ENCODE results near the gene ESPN. TPM values are rescaled to one million over a fixed set of nuclear protein-coding genes. Genes with fewer than 3 reads are reported as not detected.
A peak's percentile ranks its signal among the peaks of the same experiment; 100 is the strongest.

The ESPN gene
- total and polyA plus RNA-seq, 4 donors, result 0.66 to 7.4 (median 3.3) TPM

GRCh38 chr1:6476483-6476882 lies 51.9 kb downstream of the ESPN start:
- H3K27me3 ChIP-seq (ENCODE audit: control insufficient read depth, insufficient read depth, low read length), result no peaks in the 10 kb centered on the region
- H3K4me3 ChIP-seq (ENCODE audit: low read depth, low read length), result no peak overlapping the region
- H3K27ac ChIP-seq (ENCODE audit: low read depth, low read length), result no peak overlapping the region
- DNase-seq (ENCODE audit: low read depth in 4 of 6, low spot score in 6 of 6), result no peak
- no peaks in the 10 kb centered on the region for H3K9me3 ChIP-seq (ENCODE audit: control insufficient read depth, insufficient read depth, low read length)
- peaks cover 7% of the 10 kb centered on the region for H3K4me1 ChIP-seq (ENCODE audit: control insufficient read depth, insufficient read depth, low read length)
- peaks cover 55% of the 10 kb centered on the region for H3K36me3 ChIP-seq (ENCODE audit: control insufficient read depth, insufficient read depth, low read length)
- WGBS (ENCODE audit: insufficient coverage), result 81% methylated on average over 5 of the region's 5 CpGs

GRCh38 chr1:6477039-6477820 lies 52.7 kb downstream of the ESPN start:
- Histone ChIP-seq H3K4me3 (ENCODE audit: low read depth, low read length) (no peak overlapping the region), H3K9me3 (ENCODE audit: control insufficient read depth, insufficient read depth, low read length) (no peaks in the 10 kb centered on the region), H3K36me3 (ENCODE audit: control insufficient read depth, insufficient read depth, low read length) (peaks cover 47% of the 10 kb centered on the region), H3K27me3 (ENCODE audit: control insufficient read depth, insufficient read depth, low read length) (no peaks in the 10 kb centered on the region), H3K4me1 (ENCODE audit: control insufficient read depth, insufficient read depth, low read length) (peaks cover 7% of the 10 kb centered on the region), H3K27ac (ENCODE audit: low read depth, low read length) (no peak overlapping the region)
- DNase-seq (ENCODE audit: low read depth in 4 of 6, low spot score in 6 of 6), result no peak
- WGBS (ENCODE audit: insufficient coverage), result 72% methylated on average over 24 of the region's 24 CpGs

DNA sequence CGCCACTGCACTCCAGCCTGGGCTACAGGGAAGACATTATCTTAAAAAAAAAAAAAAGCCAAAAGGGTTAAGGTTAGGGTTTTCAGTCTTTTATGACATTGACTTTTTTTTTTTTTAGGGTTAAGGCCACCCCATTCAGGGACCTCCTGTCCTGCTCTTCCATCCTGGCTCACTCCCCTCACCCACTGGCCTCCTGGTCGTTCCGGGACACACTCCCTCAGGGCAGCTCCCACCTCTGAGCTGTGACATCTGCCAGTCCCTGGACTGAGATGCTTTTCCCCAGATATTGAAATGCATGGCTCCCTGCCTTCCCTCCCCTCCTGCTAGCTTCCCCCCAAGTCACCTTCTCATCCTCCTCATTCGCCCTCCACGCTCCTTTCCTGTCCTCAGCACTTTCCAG lies 57.2 kb downstream of the ESPN start:
- no peak overlapping the region for H3K27ac ChIP-seq (ENCODE audit: low read depth, low read length)
- DNase-seq (ENCODE audit: low read depth in 4 of 6, low spot score in 6 of 6), result no peak
- H3K36me3 ChIP-seq (ENCODE audit: control insufficient read depth, insufficient read depth, low read length), result peaks cover 10% of the 10 kb centered on the region
- 83% methylated on average over 4 of the region's 5 CpGs for WGBS (ENCODE audit: insufficient coverage)
- H3K9me3 ChIP-seq (ENCODE audit: control insufficient read depth, insufficient read depth, low read length), result no peaks in the 10 kb centered on the region
- H3K27me3 ChIP-seq (ENCODE audit: control insufficient read depth, insufficient read depth, low read length), result peaks cover 14% of the 10 kb centered on the region
- H3K4me3 ChIP-seq (ENCODE audit: low read depth, low read length), result no peak overlapping the region
- peaks cover 28% of the 10 kb centered on the region for H3K4me1 ChIP-seq (ENCODE audit: control insufficient read depth, insufficient read depth, low read length)

DNA sequence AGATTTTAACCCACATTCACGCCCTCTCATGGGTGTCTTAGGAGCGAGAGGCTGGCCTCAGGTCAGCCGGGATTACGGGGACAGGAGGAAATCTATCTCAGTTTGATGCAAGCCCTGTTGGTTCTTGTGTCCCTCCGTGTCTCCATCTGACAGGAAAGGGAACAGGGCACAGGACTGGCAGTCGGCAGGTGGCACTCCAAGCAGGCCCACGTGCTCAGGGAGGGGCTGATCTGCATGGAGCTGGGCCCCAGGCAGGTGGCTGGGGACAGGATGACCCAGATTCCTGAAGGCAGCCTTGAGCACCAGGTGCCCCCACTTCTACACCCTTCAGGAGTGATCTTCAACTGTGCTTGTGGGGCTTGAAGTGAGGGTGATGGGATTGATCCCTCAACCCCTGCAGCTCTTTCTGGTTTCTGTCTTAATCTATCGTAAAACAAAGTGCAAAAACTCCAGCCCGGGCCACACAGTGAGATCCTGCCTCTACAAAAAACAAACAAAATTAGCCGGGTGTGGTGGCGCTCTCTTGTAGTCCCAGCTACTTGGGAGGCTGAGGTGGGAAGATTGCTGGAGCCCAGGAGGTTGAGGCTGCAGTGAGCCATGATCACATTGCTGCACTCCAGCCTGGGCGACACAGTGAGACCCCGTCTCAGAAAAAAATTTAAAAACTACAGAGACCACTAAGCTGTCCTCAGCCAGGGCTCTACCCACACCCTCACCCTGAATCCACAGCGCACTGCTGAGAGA lies 58.6 kb downstream of the ESPN start:
- Histone ChIP-seq H3K27me3 (ENCODE audit: control insufficient read depth, insufficient read depth, low read length) (peaks cover 14% of the 10 kb centered on the region), H3K4me3 (ENCODE audit: low read depth, low read length) (no peak overlapping the region), H3K36me3 (ENCODE audit: control insufficient read depth, insufficient read depth, low read length) (peaks cover 3% of the 10 kb centered on the region), H3K27ac (ENCODE audit: low read depth, low read length) (no peak overlapping the region), H3K9me3 (ENCODE audit: control insufficient read depth, insufficient read depth, low read length) (no peaks in the 10 kb centered on the region), H3K4me1 (ENCODE audit: control insufficient read depth, insufficient read depth, low read length) (peaks cover 29% of the 10 kb centered on the region)
- 93% methylated on average over 11 of the region's 14 CpGs for WGBS (ENCODE audit: insufficient coverage)
- DNase-seq (ENCODE audit: low read depth in 4 of 6, low spot score in 6 of 6), result no peak

DNA sequence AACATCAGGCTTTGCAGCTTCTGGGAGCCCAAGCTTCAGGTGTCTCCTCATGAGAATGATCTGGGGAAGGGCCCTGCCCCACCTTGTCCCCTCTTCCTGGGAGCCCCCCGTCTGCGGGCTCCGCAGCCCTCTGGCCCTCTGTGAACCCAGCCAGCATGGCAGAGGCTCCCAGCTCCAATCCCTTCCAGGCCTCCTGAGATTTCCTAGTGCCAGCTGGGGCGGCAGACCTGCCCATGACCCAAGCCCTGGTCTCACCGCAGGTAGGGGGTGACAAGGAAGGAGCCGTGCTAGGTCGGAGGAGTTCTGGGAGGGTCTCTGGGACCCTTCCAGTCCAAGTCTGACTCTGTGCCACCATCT lies 59.2 kb downstream of the ESPN start:
- H3K27me3 ChIP-seq (ENCODE audit: control insufficient read depth, insufficient read depth, low read length), result peaks cover 14% of the 10 kb centered on the region
- H3K4me1 ChIP-seq (ENCODE audit: control insufficient read depth, insufficient read depth, low read length), result peaks cover 29% of the 10 kb centered on the region
- no peak overlapping the region for H3K27ac ChIP-seq (ENCODE audit: low read depth, low read length)
- 100% methylated on average over 3 of the region's 7 CpGs for WGBS (ENCODE audit: insufficient coverage)
- H3K9me3 ChIP-seq (ENCODE audit: control insufficient read depth, insufficient read depth, low read length), result no peaks in the 10 kb centered on the region
- no peak overlapping the region for H3K4me3 ChIP-seq (ENCODE audit: low read depth, low read length)
- DNase-seq (ENCODE audit: low read depth in 4 of 6, low spot score in 6 of 6), result no peak
- H3K36me3 ChIP-seq (ENCODE audit: control insufficient read depth, insufficient read depth, low read length), result peaks cover 6% of the 10 kb centered on the region

DNA sequence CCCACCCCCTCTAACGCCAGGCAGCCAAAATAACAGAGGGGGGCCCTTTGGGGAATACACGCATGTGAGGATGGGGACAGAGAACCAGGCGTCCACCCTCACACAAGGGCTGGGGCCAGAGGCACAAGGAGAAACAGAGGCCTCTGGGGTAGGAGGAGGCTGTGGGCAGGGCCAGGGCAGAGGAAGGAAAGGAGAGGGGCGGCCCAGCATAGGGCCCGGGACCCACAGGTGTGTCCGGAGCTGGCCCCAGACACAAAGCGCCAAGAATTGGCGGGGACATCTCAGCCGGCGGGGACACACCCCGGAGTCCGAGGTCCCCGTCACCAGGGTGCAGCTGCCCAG lies 60.2 kb downstream of the ESPN start:
- H3K27ac ChIP-seq (ENCODE audit: low read depth, low read length), result no peak overlapping the region

GRCh38 chr1:6485168-6486101 lies 60.9 kb downstream of the ESPN start:
- H3K27me3 ChIP-seq (ENCODE audit: control insufficient read depth, insufficient read depth, low read length), result peaks cover 14% of the 10 kb centered on the region
- WGBS (ENCODE audit: insufficient coverage), result 3% methylated on average over 57 of the region's 80 CpGs

More for the DNA sequence above, 60.2 kb downstream of the ESPN start:
- Histone ChIP-seq H3K36me3 (ENCODE audit: control insufficient read depth, insufficient read depth, low read length) (peaks cover 13% of the 10 kb centered on the region), H3K9me3 (ENCODE audit: control insufficient read depth, insufficient read depth, low read length) (no peaks in the 10 kb centered on the region), H3K27me3 (ENCODE audit: control insufficient read depth, insufficient read depth, low read length) (peaks cover 14% of the 10 kb centered on the region), H3K4me1 (ENCODE audit: control insufficient read depth, insufficient read depth, low read length) (peaks cover 39% of the 10 kb centered on the region), H3K4me3 (ENCODE audit: low read depth, low read length) (peak overlapping the region; percentile 18)
- WGBS (ENCODE audit: insufficient coverage), result 24% methylated on average over 12 of the region's 13 CpGs
- DNase-seq (ENCODE audit: low read depth in 4 of 6, low spot score in 6 of 6), result no peak

GRCh38 chr1:6486433-6487011 lies 61.9 kb downstream of the ESPN start:
- no peaks in the 10 kb centered on the region for H3K9me3 ChIP-seq (ENCODE audit: control insufficient read depth, insufficient read depth, low read length)
- H3K4me1 ChIP-seq (ENCODE audit: control insufficient read depth, insufficient read depth, low read length), result peaks cover 57% of the 10 kb centered on the region
- H3K36me3 ChIP-seq (ENCODE audit: control insufficient read depth, insufficient read depth, low read length), result peaks cover 13% of the 10 kb centered on the region
- peak in 4 of 6 donors; percentile 54 to 94 (median 84) for DNase-seq (ENCODE audit: low read depth in 4 of 6, low spot score in 6 of 6)
- no peak overlapping the region for H3K4me3 ChIP-seq (ENCODE audit: low read depth, low read length)
- peaks cover 14% of the 10 kb centered on the region for H3K27me3 ChIP-seq (ENCODE audit: control insufficient read depth, insufficient read depth, low read length)
- 7% methylated on average over 14 of the region's 15 CpGs for WGBS (ENCODE audit: insufficient coverage)
- no peak overlapping the region for H3K27ac ChIP-seq (ENCODE audit: low read depth, low read length)

More at GRCh38 chr1:6485168-6486101, 60.9 kb downstream of the ESPN start:
- peak overlapping the region; percentile 18 for H3K4me3 ChIP-seq (ENCODE audit: low read depth, low read length)
- peak in 2 of 6 donors; percentile 64 to 69 for DNase-seq (ENCODE audit: low read depth in 4 of 6, low spot score in 6 of 6)
- H3K9me3 ChIP-seq (ENCODE audit: control insufficient read depth, insufficient read depth, low read length), result no peaks in the 10 kb centered on the region
- H3K27ac ChIP-seq (ENCODE audit: low read depth, low read length), result no peak overlapping the region
- peaks cover 13% of the 10 kb centered on the region for H3K36me3 ChIP-seq (ENCODE audit: control insufficient read depth, insufficient read depth, low read length)
- peaks cover 46% of the 10 kb centered on the region for H3K4me1 ChIP-seq (ENCODE audit: control insufficient read depth, insufficient read depth, low read length)

Data from spinal cord (tissue), 10 donors.